ENCODE measurements around the gene NELFB.

NELFB gene

GRCh38 chr9:137319739-137320551 is 64.8 kb downstream of the NELFB start:
- DNase-seq (ENCODE audit: low read depth) = no peak
- TF ChIP-seq CTCF (conservative IDR thresholded peaks at IDR 0.05; ENCODE audit: low read depth, low read length) = no peak
- no peak overlapping the region for H3K4me3 ChIP-seq (ENCODE audit: low read length)

GRCh38 chr9:137320555-137321384 is 65.6 kb downstream of the NELFB start:
- DNase-seq (ENCODE audit: low read depth) = no peak
- no peak overlapping the region for H3K4me3 ChIP-seq (ENCODE audit: low read length)

DNA sequence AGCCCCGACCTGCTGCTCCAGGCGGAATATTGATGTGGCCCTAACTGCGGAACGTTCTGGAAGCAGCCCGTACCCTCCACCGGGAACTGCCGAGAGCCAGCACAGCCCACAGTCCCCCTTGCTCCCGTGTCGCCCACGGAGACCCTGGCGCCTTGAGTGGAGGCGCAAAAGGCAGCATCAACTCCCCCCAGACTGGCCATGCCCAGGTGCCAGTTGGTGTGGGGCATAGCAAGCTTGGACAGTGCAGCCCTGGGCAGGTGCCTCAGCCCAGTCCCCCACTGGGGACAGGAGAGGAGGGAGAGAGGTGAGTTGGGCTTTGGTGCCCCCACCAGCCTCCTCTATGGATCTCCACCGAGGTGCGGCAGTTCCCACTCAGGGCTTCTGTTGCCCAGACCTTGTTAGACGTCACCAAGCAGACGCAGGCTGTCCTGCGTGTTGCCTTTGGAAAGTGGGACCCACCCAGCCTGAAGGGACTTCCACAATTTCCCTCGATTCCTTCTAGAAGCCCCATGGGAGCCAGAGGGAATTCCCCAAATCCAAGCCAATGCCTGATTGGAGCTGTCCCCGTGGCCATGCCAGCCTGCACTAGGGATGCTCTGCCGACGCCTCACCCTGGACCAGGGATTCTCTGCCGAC is 66.7 kb downstream of the NELFB start:
- TF ChIP-seq CTCF (conservative IDR thresholded peaks at IDR 0.05; ENCODE audit: low read depth, low read length) = no peak
- no peak for DNase-seq (ENCODE audit: low read depth)

More at GRCh38 chr9:137320555-137321384, 65.6 kb downstream of the NELFB start:
- TF ChIP-seq CTCF (conservative IDR thresholded peaks at IDR 0.05; ENCODE audit: low read depth, low read length) = no peak

More for the DNA sequence above, 66.7 kb downstream of the NELFB start:
- H3K4me3 ChIP-seq (ENCODE audit: low read length) = no peak overlapping the region
